Measurements from ENCODE around the gene ADAMTS3. TPM values are rescaled to one million over a fixed set of nuclear protein-coding genes. Genes with fewer than 3 reads are reported as not detected.

ADAMTS3 gene
- total RNA-seq, 1 donor from 2014 or later = 2.7 TPM

- intact Hi-C loops (cut with DNase I) = no loop called here
- Histone ChIP-seq H3K27ac (no peak overlapping the region), H3K27me3 (no peaks in the 10 kb centered on the region), H3K36me3 (no peaks in the 10 kb centered on the region), H3K9me3 (no peaks in the 10 kb centered on the region), H3K4me1 (no peaks in the 10 kb centered on the region), H3K4me3 (no peak overlapping the region)
- DNase-seq (ENCODE audit: extremely low spot score in 2 of 2) = no peak
- no peak for TF ChIP-seq CTCF (IDR thresholded peaks at IDR 0.05)
- TF ChIP-seq POLR2AphosphoS5 (IDR thresholded peaks at IDR 0.05; ENCODE audit: insufficient read depth in 1 of 2, low read depth in 1 of 2) = no peak
- no peak for TF ChIP-seq POLR2A (IDR thresholded peaks at IDR 0.05)
Observed at GRCh38 chr4:72489267-72489666, 79.8 kb downstream of the ADAMTS3 start.

- Histone ChIP-seq H3K9me3 (no peaks in the 10 kb centered on the region), H3K4me3 (no peak overlapping the region), H3K4me1 (no peaks in the 10 kb centered on the region), H3K27ac (no peak overlapping the region), H3K27me3 (no peaks in the 10 kb centered on the region), H3K36me3 (no peaks in the 10 kb centered on the region)
- TF ChIP-seq POLR2AphosphoS5 (IDR thresholded peaks at IDR 0.05; ENCODE audit: insufficient read depth in 1 of 2, low read depth in 1 of 2) (no peak), POLR2A (IDR thresholded peaks at IDR 0.05) (no peak), CTCF (IDR thresholded peaks at IDR 0.05) (no peak)
- intact Hi-C loops (cut with DNase I) = no loop called here
- DNase-seq (ENCODE audit: extremely low spot score in 2 of 2) = no peak
Observed at GRCh38 chr4:72486991-72487390, 82.0 kb downstream of the ADAMTS3 start.

- intact Hi-C loops (cut with DNase I) = no loop called here
- Histone ChIP-seq H3K4me3 (no peak overlapping the region), H3K27ac (no peak overlapping the region), H3K4me1 (no peaks in the 10 kb centered on the region), H3K27me3 (no peaks in the 10 kb centered on the region), H3K9me3 (no peaks in the 10 kb centered on the region), H3K36me3 (no peaks in the 10 kb centered on the region)
- DNase-seq (ENCODE audit: extremely low spot score in 2 of 2) = no peak
- TF ChIP-seq CTCF (IDR thresholded peaks at IDR 0.05) = no peak
- TF ChIP-seq POLR2A (IDR thresholded peaks at IDR 0.05) = no peak
- TF ChIP-seq POLR2AphosphoS5 (IDR thresholded peaks at IDR 0.05; ENCODE audit: insufficient read depth in 1 of 2, low read depth in 1 of 2) = no peak
Observed at GRCh38 chr4:72484981-72485380, 84.0 kb downstream of the ADAMTS3 start.

- intact Hi-C loops (cut with DNase I) = no loop called here
- Histone ChIP-seq H3K27ac (no peak overlapping the region), H3K4me3 (no peak overlapping the region), H3K27me3 (no peaks in the 10 kb centered on the region), H3K9me3 (no peaks in the 10 kb centered on the region), H3K4me1 (no peaks in the 10 kb centered on the region), H3K36me3 (no peaks in the 10 kb centered on the region)
- TF ChIP-seq POLR2A (IDR thresholded peaks at IDR 0.05) = no peak
- no peak for TF ChIP-seq CTCF (IDR thresholded peaks at IDR 0.05)
- TF ChIP-seq POLR2AphosphoS5 (IDR thresholded peaks at IDR 0.05; ENCODE audit: insufficient read depth in 1 of 2, low read depth in 1 of 2) = no peak
- DNase-seq (ENCODE audit: extremely low spot score in 2 of 2) = no peak
Observed at GRCh38 chr4:72473434-72473900, 95.6 kb downstream of the ADAMTS3 start.

- no peaks in the 10 kb centered on the region for H3K27me3 ChIP-seq
- TF ChIP-seq POLR2AphosphoS5 (IDR thresholded peaks at IDR 0.05; ENCODE audit: insufficient read depth in 1 of 2, low read depth in 1 of 2) = no peak
- no peak for TF ChIP-seq POLR2A (IDR thresholded peaks at IDR 0.05)
- no peak for TF ChIP-seq CTCF (IDR thresholded peaks at IDR 0.05)
- no peak for DNase-seq (ENCODE audit: extremely low spot score in 2 of 2)
- no peak overlapping the region for H3K4me3 ChIP-seq
- no peaks in the 10 kb centered on the region for H3K36me3 ChIP-seq
- intact Hi-C loops (cut with DNase I) = no loop called here
- no peak overlapping the region for H3K27ac ChIP-seq
- H3K9me3 ChIP-seq = no peaks in the 10 kb centered on the region
- H3K4me1 ChIP-seq = no peaks in the 10 kb centered on the region
Observed at GRCh38 chr4:72471816-72472215, 97.2 kb downstream of the ADAMTS3 start.
